ENCODE data around the gene TBPL1.

Gene TBPL1

DNA sequence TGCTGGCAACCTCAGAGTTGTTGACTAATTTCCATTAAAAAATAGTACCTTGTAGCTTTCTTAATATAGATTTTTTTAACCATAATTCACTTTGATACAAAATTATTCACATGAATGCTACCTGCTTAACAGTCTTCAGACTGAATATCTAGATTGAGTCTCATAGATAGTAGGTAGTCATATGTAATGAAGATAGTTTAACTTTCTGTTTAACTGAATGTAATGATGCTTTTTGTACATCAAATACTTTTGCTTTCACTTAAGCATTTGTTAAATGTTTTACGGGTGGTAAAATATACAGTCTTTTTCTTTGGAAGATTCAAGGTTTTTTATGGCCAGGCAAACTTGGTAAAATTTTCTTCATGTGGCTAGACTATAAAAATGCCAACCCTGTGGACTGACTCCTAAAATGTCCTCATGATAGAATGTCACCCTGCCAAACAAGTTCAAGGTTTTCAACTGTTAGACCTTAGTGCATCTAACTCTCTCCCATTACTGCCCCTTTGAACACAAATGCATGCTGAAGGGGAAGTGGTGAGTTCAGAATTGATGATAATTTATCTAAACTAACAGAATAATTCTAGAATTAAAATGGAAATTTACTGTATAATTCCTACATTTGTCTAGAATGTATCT is 16.4 kb downstream of the TBPL1 start:
- CTCF ChIA-PET: interaction anchor here (1.2 to 3.6 kb wide), 6 partner anchors 10 to 971 kb away, joined by 3 to 35 read pairs (median 8); no protein-coding TSS in a partner anchor
- H3K4me3 ChIP-seq (ENCODE audit: low read depth, low read length): no peak overlapping the region

DNA sequence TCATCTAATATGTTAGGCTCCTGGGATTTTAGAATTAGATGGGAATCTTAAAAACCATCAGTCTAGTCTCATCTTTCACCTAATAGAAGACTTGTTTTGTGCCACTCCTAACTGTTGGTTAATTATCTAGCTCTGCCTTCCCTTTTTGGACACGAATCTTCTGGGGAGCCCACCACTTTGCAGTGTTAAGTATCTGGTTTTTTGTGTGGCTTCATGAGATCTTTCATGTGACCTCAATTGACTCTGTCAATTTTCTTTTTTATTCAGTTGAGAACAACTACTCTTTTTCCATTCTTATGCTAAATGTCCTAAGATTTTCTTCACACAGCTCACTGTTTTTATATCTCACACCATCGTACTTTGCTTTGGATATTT is 16.9 kb downstream of the TBPL1 start:
- ChIA-PET CTCF (interaction anchor here (1.2 to 3.6 kb wide), 7 partner anchors 9 to 970 kb away, joined by 3 to 35 read pairs (median 9); no protein-coding TSS in a partner anchor), POLR2A (no interaction called here)
- TF ChIP-seq, protein P1, sequence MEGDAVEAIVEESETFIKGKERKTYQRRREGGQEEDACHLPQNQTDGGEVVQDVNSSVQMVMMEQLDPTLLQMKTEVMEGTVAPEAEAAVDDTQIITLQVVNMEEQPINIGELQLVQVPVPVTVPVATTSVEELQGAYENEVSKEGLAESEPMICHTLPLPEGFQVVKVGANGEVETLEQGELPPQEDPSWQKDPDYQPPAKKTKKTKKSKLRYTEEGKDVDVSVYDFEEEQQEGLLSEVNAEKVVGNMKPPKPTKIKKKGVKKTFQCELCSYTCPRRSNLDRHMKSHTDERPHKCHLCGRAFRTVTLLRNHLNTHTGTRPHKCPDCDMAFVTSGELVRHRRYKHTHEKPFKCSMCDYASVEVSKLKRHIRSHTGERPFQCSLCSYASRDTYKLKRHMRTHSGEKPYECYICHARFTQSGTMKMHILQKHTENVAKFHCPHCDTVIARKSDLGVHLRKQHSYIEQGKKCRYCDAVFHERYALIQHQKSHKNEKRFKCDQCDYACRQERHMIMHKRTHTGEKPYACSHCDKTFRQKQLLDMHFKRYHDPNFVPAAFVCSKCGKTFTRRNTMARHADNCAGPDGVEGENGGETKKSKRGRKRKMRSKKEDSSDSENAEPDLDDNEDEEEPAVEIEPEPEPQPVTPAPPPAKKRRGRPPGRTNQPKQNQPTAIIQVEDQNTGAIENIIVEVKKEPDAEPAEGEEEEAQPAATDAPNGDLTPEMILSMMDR (IDR thresholded peaks at IDR 0.05; ENCODE audit: insufficient read depth, low read length, missing control alignments): no peak
- no peak overlapping the region for H3K4me3 ChIP-seq (ENCODE audit: low read depth, low read length)
- no peak for DNase-seq (ENCODE audit: low read depth, low spot score)

More for the DNA sequence above, 16.4 kb downstream of the TBPL1 start:
- POLR2A ChIA-PET: no interaction called here
- DNase-seq (ENCODE audit: low read depth, low spot score): no peak
- TF ChIP-seq, protein P1 (IDR thresholded peaks at IDR 0.05; ENCODE audit: insufficient read depth, low read length, missing control alignments): no peak

DNA sequence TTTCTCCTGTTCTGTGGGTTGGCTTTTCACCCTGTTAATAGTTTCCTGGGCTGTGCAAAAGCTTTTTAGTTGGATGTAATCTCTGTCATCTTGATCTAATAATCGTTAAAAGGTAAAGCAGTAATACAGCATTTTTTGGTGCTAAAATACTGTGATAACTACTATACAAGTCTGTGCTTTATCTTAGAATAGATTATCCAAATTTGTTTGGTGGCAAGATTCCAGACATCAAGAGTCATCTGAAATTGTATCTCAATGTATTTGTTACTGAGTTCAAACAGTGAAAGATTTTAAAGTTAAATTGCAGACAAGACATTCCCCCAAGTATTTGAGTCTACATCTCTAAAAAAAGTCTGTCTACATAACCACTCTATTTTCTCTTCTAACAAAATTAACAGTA is 18.8 kb downstream of the TBPL1 start:
- TF ChIP-seq, protein P1 (IDR thresholded peaks at IDR 0.05; ENCODE audit: insufficient read depth, low read length, missing control alignments): no peak
- no peak overlapping the region for H3K4me3 ChIP-seq (ENCODE audit: low read depth, low read length)
- ChIA-PET POLR2A (no interaction called here), CTCF (interaction anchor here (2.4 to 3.6 kb wide), 3 partner anchors 48 to 125 kb away, joined by 13 to 35 read pairs (median 22); no protein-coding TSS in a partner anchor)
- no peak for DNase-seq (ENCODE audit: low read depth, low spot score)

DNA sequence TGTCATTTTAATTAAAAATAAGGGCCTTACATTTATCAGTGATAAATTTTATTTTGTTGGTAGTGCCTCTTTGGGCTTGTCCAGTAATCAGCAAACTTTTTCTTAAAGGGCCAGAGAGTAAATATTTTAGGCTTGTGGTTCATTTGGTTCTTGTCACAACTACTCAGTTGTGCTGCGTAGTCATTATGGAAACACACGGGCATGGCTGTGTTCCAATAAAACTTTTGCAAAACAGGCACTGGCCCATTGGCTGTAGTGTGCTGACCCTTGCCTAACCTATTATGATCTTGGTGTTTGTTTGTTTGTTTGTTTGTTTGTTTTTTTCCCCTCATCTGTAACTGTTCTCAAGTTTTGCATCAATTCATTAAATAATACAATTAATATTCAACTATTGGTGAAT is 19.4 kb downstream of the TBPL1 start:
- TF ChIP-seq, protein P1 (IDR thresholded peaks at IDR 0.05; ENCODE audit: insufficient read depth, low read length, missing control alignments): no peak
- DNase-seq (ENCODE audit: low read depth, low spot score): no peak
- ChIA-PET POLR2A (no interaction called here), CTCF (interaction anchor here (0.7 to 10.8 kb wide), 44 partner anchors 8 to 1017 kb away, joined by 3 to 305 read pairs (median 7); partner anchors contain the start of gene TBPL1)
- no peak overlapping the region for H3K4me3 ChIP-seq (ENCODE audit: low read depth, low read length)

DNA sequence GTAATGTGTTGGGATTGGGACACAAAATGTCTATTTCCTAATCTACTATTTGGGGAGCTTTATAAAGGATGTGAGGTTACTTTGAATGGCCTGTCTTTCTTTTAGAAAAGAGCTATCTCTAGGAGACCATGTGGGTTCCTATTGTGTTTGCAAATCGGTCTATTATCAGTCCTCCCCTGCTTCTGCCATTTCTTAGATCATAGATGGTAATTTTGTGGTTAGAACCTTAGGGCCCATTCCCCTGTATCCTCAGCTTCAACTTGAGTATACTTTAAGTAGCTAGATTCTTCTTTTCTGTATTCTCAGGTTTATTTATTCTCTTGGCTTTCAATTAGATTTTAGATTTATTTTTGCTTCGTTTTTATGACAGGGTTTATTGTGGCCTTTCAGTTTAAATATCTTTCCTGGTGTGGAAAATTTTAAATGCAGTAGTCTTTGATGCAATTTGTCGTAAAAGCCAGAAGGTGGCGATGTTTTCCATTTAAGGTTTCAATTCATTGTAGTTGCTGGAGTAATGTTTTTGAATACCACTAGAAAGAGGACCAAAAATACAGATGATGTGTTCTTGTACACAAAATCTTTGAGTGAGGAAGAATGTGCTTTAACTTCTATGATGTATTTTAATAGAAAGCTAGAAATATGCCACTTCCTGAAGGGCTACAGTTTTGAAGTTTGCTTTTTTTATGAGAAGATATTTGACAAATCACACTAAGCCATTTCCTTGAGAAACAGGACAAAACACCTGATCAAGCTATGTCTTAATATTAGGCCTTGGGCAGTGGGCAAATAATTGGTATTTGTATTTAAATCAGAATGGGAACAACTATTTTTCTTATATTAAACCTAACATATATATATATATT is 20.3 kb downstream of the TBPL1 start:
- no peak for DNase-seq (ENCODE audit: low read depth, low spot score)
- ChIA-PET POLR2A (interaction anchor here (0.6 kb wide), 2 partner anchors 14 to 90 kb away, joined by 3 to 4 read pairs; no protein-coding TSS in a partner anchor), CTCF (interaction anchor here (0.7 to 10.8 kb wide), 57 partner anchors 9 to 1586 kb away, joined by 3 to 305 read pairs (median 6); partner anchors contain the start of gene TBPL1)
- no peak overlapping the region for H3K4me3 ChIP-seq (ENCODE audit: low read depth, low read length)
- TF ChIP-seq, protein P1 (IDR thresholded peaks at IDR 0.05; ENCODE audit: insufficient read depth, low read length, missing control alignments): no peak
